Activated B cell treated with CpG ODN at 0.5 μM for 24 hours (primary cell): ENCODE results near the gene SLC27A2. TPM values are rescaled to one million over a fixed set of nuclear protein-coding genes. Genes with fewer than 3 reads are reported as not detected.

Experiments
- ATAC-seq: fragments of 200-7000 bp; cut with Tn5 transposase; one replicate; pipeline ENCODE4 v1.10.0; 2021; ENCODE audit warnings: low read depth, mild to moderate bottlenecking, moderate library complexity
- CTCF ChIA-PET: fragments of 350-600 bp; sonication (Branson Sonifier 250); formaldehyde crosslinking; loops from one replicate; lab custom pipeline; 2021; ENCODE audit warnings: antibody characterized with exemption; lab: Charles Lee
- POLR2A ChIA-PET: fragments of 350-600 bp; sonication (Branson Sonifier 250); formaldehyde crosslinking; loops from one replicate; lab custom pipeline; 2021; ENCODE audit warnings: antibody characterized with exemption; lab: Charles Lee
- DNase-seq: peaks from one replicate; pipeline ENCODE4 v3.0.0; 2022
- H3K27ac Mint-ChIP-seq: one replicate; pipeline ENCODE4 v1.8.0; 2020; ENCODE audit warnings: mixed read lengths
- H3K27me3 Mint-ChIP-seq: one replicate; pipeline ENCODE4 v1.8.0; 2021; ENCODE audit warnings: mixed read lengths
- H3K36me3 Mint-ChIP-seq: one replicate; pipeline ENCODE4 v1.8.0; 2021; ENCODE audit warnings: low read depth, mixed read lengths
- H3K4me1 Mint-ChIP-seq: one replicate; pipeline ENCODE4 v1.8.0; 2021; ENCODE audit warnings: mixed read lengths
- H3K4me3 Mint-ChIP-seq: one replicate; pipeline ENCODE4 v1.8.0; 2020; ENCODE audit warnings: mild to moderate bottlenecking, mixed read lengths
- H3K9me3 Mint-ChIP-seq: one replicate; pipeline ENCODE4 v1.8.0; 2020; ENCODE audit warnings: mixed read lengths
- intact Hi-C: fragments of 100-400 bp; cut with micrococcal nuclease; formaldehyde crosslinking; loops from one replicate; pipeline ENCODE4 v1.15.1; 2024
- total RNA-seq: library from RNA; stranded (reverse); gene quantifications from 2 replicates; pipeline ENCODE4 v1.2.3, GENCODE V29; 2022
- TF ChIP-seq, protein P1 (sequence below): fragments of 200-600 bp; IDR thresholded peaks from one replicate; pipeline ENCODE4 v1.8.0; 2022; ENCODE audit warnings: antibody characterized with exemption, mild to moderate bottlenecking

The SLC27A2 gene
- total RNA-seq, 1 donor from 2014 or later = 0.29 TPM

DNA sequence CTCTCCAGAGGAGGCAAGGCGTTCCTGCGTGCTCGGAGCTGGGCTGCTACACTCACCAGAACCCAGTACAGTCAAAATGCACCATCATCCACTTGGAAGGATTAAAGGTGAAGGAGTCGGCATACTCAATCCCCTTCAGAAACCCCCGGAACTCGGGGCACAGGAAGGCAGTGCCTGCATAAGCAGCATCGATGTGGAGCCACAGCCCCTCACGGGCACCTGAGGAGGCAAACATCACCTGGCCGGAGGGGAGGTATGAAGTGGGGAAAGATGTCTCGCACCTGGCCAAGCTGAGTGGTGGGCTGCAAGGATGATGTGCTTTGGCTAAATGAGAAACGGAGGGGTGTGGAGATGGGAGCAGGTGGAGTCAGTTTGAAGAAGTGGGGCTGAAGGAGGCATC, 70.6 kb downstream of the SLC27A2 start:
- Mint-ChIP-seq H3K9me3 (no peaks in the 10 kb centered on the region), H3K27me3 (no peaks in the 10 kb centered on the region), H3K27ac (no peak overlapping the region), H3K4me3 (no peak overlapping the region), H3K4me1 (peaks cover 7% of the 10 kb centered on the region), H3K36me3 (no peaks in the 10 kb centered on the region)
- ATAC-seq (no peak), DNase-seq (no peak)
- CTCF ChIA-PET = no interaction called here
- intact Hi-C loops = no loop called here
- TF ChIP-seq, protein P1, sequence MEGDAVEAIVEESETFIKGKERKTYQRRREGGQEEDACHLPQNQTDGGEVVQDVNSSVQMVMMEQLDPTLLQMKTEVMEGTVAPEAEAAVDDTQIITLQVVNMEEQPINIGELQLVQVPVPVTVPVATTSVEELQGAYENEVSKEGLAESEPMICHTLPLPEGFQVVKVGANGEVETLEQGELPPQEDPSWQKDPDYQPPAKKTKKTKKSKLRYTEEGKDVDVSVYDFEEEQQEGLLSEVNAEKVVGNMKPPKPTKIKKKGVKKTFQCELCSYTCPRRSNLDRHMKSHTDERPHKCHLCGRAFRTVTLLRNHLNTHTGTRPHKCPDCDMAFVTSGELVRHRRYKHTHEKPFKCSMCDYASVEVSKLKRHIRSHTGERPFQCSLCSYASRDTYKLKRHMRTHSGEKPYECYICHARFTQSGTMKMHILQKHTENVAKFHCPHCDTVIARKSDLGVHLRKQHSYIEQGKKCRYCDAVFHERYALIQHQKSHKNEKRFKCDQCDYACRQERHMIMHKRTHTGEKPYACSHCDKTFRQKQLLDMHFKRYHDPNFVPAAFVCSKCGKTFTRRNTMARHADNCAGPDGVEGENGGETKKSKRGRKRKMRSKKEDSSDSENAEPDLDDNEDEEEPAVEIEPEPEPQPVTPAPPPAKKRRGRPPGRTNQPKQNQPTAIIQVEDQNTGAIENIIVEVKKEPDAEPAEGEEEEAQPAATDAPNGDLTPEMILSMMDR = no peak
- POLR2A ChIA-PET = interaction anchor here (0.6 kb wide), 1 partner anchor 51 kb away, joined by 4 read pairs; no protein-coding TSS in a partner anchor

DNA sequence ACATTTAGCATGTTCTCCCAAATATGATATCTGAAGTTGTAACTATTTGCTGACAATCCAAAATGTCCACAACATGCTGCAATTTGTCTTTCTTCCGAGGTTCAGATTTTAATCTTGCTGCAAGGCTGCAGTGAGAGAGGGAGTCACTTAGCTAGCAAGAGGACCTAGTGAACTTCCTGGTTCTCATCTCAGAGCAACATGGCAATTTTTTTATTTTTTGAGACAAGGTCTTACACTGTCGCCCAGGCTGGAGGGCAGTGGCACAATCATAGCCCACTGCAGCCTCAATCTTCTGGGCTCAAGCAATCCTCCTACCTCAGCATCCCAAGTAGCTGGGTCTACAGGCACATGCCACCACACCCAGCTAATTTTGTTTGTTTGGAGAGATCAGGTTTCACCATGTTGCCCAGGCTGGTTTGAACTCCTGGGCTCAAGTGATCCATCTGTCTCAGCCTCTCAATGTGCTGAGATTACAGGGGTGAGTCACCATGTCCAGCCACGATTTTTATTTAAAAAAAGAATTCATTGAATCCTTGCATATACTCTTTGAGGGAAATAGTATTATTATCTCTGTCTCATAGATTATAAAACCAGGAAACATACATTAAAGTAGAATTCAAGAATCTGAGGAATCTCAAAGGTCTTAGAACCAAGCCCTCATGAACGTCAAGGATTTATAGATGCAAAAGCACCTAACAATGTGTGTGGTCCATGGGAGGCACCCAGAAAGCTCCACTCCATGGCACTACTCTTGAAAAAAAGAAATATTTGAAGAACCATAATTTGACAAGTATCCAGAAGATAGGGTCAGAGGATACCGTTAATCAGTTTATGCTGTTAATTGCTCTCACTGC, 74.4 kb downstream of the SLC27A2 start:
- Mint-ChIP-seq H3K27ac (no peak overlapping the region), H3K36me3 (no peaks in the 10 kb centered on the region), H3K4me3 (no peak overlapping the region), H3K9me3 (no peaks in the 10 kb centered on the region), H3K4me1 (peaks cover 5% of the 10 kb centered on the region), H3K27me3 (no peaks in the 10 kb centered on the region)
- ChIA-PET CTCF (no interaction called here), POLR2A (no interaction called here)
- TF ChIP-seq, protein P1 = no peak
- ATAC-seq = no peak
- DNase-seq = no peak
- intact Hi-C loops = no loop called here

DNA sequence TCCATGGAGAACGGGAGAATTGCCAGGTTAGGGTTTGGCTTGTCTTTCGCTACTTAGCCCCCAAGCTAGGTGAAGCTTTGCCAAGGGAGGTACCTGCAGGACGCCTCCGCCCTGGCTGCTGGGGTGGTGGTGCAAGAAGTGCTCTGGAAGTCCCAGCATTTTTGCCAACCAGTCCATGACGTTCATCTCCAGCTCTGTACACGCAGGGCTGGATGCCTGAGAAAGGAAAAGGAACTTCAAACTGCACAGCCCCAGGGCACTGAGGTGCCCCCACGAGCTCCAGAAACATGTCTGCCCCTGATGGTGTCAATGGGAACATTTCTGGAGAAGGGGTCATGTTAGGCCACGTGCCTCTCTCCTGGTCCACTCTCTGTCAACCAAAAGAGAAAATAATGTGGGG, 75.3 kb downstream of the SLC27A2 start:
- ChIA-PET POLR2A (no interaction called here), CTCF (no interaction called here)
- no peaks in the 10 kb centered on the region for H3K27me3 Mint-ChIP-seq
- no peak overlapping the region for H3K4me3 Mint-ChIP-seq
- TF ChIP-seq, protein P1 = no peak
- intact Hi-C loops = no loop called here
- no peaks in the 10 kb centered on the region for H3K9me3 Mint-ChIP-seq
- ATAC-seq (no peak), DNase-seq (no peak)
- H3K27ac Mint-ChIP-seq = no peak overlapping the region
- no peaks in the 10 kb centered on the region for H3K36me3 Mint-ChIP-seq
- H3K4me1 Mint-ChIP-seq = peaks cover 5% of the 10 kb centered on the region

DNA sequence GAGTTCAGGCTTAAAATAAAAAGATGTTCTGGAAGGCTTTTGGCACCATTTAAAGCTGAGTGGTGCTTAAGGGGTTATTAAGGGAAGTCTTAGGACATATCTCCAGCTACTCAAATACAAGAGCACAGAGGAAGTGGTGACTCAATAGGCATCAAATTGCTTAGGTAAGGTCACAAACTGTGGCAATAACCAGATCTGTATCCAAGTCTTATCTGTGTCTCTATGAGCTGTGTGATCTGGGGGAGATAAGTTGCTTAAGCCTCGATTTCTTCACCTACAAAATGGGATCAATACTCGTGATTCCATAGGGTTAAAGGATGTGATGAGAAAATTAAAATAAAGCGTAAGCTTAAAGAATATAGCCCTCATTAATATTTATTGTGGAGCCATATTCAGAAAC, 75.9 kb downstream of the SLC27A2 start:
- Mint-ChIP-seq H3K4me1 (peaks cover 8% of the 10 kb centered on the region), H3K9me3 (no peaks in the 10 kb centered on the region), H3K27me3 (no peaks in the 10 kb centered on the region), H3K4me3 (no peak overlapping the region), H3K27ac (no peak overlapping the region), H3K36me3 (no peaks in the 10 kb centered on the region)
- POLR2A ChIA-PET = no interaction called here
- DNase-seq = no peak
- CTCF ChIA-PET = no interaction called here
- no peak for ATAC-seq
- intact Hi-C loops = no loop called here
- TF ChIP-seq, protein P1 = no peak

DNA sequence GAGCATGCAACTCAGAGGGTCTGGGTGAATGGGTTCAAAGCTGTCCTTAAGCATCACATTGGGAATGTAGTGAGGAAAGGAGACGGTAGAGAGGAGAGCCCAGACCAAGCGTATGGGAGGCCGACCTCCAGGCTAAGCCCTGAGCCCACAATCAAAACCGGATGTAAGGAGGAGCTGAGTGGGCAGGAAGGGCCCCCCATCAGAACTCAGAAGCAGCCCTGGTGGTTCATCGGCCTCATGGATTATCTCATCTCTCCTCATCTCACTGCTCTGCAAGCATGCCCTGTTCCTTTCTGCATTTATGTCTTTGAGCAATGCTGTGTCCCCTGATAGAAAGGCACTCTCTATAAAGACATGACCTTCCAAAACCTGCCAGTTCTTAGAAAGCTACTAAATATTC, 77.3 kb downstream of the SLC27A2 start:
- POLR2A ChIA-PET = no interaction called here
- ATAC-seq (no peak), DNase-seq (no peak)
- Mint-ChIP-seq H3K27ac (no peak overlapping the region), H3K27me3 (no peaks in the 10 kb centered on the region), H3K4me1 (peaks cover 8% of the 10 kb centered on the region), H3K9me3 (no peaks in the 10 kb centered on the region), H3K4me3 (no peak overlapping the region), H3K36me3 (no peaks in the 10 kb centered on the region)
- CTCF ChIA-PET = no interaction called here
- intact Hi-C loops = no loop called here
- TF ChIP-seq, protein P1 = no peak
